ENCODE data around the gene ZSWIM5. TPM values are rescaled to one million over a fixed set of nuclear protein-coding genes. Genes with fewer than 3 reads are reported as not detected.

Gene ZSWIM5
- total RNA-seq, 1 experiment from 2014 or later, result 1.4 TPM

GRCh38 chr1:45012639-45013278, 193.6 kb downstream of the ZSWIM5 start:
- ChIA-PET CTCF (interaction anchor here (0.6 to 3.2 kb wide), 4 partner anchors 212 to 291 kb away, joined by 3 to 28 read pairs (median 4); no protein-coding TSS in a partner anchor), POLR2A (ENCODE audit: unreplicated experiment) (interaction anchor here (0.6 to 1.7 kb wide), 6 partner anchors 88 to 535 kb away, joined by 3 to 52 read pairs (median 7); partner anchors contain the start of gene PLK3)
- Histone ChIP-seq H4K20me1 (ENCODE audit: low read length) (no peaks in the 10 kb centered on the region), H3K9me3 (ENCODE audit: low read length) (no peaks in the 10 kb centered on the region), H3K9me2 (replicated peaks; ENCODE audit: low read length) (no peaks in the 10 kb centered on the region), H3F3A (ENCODE audit: low read length, unreplicated experiment) (no peaks in the 10 kb centered on the region), H3K36me3 (ENCODE audit: low read depth, low read length) (peaks cover 8% of the 10 kb centered on the region), H3K27me3 (ENCODE audit: low read length) (no peaks in the 10 kb centered on the region), H3K9ac (ENCODE audit: low read length) (peak overlapping the region; percentile 70), H3K4me1 (ENCODE audit: insufficient read depth, low read length) (peaks cover 22% of the 10 kb centered on the region), H3K4me2 (ENCODE audit: low read length) (peak overlapping the region; percentile 98), H2AFZ (ENCODE audit: low read length) (peak overlapping the region; percentile 96), H3K27ac (ENCODE audit: low read length) (peak overlapping the region; percentile 37), H3K4me3 (ENCODE audit: low read length) (peak overlapping the region; percentile 93), H3K79me2 (ENCODE audit: low read length) (peaks cover 27% of the 10 kb centered on the region)
- DNase-seq (peak; percentile 69), ATAC-seq (peak; percentile 55)
- BruUV-seq (replicated peaks), result no TSS peak
- TF ChIP-seq, protein P1, sequence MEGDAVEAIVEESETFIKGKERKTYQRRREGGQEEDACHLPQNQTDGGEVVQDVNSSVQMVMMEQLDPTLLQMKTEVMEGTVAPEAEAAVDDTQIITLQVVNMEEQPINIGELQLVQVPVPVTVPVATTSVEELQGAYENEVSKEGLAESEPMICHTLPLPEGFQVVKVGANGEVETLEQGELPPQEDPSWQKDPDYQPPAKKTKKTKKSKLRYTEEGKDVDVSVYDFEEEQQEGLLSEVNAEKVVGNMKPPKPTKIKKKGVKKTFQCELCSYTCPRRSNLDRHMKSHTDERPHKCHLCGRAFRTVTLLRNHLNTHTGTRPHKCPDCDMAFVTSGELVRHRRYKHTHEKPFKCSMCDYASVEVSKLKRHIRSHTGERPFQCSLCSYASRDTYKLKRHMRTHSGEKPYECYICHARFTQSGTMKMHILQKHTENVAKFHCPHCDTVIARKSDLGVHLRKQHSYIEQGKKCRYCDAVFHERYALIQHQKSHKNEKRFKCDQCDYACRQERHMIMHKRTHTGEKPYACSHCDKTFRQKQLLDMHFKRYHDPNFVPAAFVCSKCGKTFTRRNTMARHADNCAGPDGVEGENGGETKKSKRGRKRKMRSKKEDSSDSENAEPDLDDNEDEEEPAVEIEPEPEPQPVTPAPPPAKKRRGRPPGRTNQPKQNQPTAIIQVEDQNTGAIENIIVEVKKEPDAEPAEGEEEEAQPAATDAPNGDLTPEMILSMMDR (conservative IDR thresholded peaks at IDR 0.05; ENCODE audit: low read depth, low read length), result no peak
- TF ChIP-seq EZH2phosphoT487 (IDR thresholded peaks at IDR 0.05; ENCODE audit: borderline replicate concordance, low read length) (no peak), EZH2 (IDR thresholded peaks at IDR 0.05; ENCODE audit: low read length, unreplicated experiment) (no peak)
- intact Hi-C loops (cut with micrococcal nuclease), result loop anchor here (1.0 to 5.0 kb wide), 7 partner anchors 85 to 479 kb away; partner anchors contain the start of genes MUTYH, TESK2 and TOE1

GRCh38 chr1:45011837-45012638, 194.4 kb downstream of the ZSWIM5 start, which contains the start of gene UROD:
Gene UROD, plus strand, starts transcription at chr1:45012254. Its CDS starts 12 bp downstream, at chr1:45012266.
- peaks cover 22% of the 10 kb centered on the region for H3K4me1 ChIP-seq (ENCODE audit: insufficient read depth, low read length)
- H3K4me2 ChIP-seq (ENCODE audit: low read length), result peak within 1 kb of the TSS; percentile 98
- TSS peak; percentile 68 for BruUV-seq (replicated peaks)
- peaks cover 10% of the 10 kb centered on the region for H3K36me3 ChIP-seq (ENCODE audit: low read depth, low read length)
- peak within 1 kb of the TSS; percentile 93 for H3K4me3 ChIP-seq (ENCODE audit: low read length)
- intact Hi-C loops (cut with micrococcal nuclease), result loop anchor here (1.0 to 5.0 kb wide), 9 partner anchors 26 to 479 kb away; partner anchors contain the start of genes EIF2B3, MUTYH, TESK2 and TOE1
- H3K27me3 ChIP-seq (ENCODE audit: low read length), result no peaks in the 10 kb centered on the region
- peak within 1 kb of the TSS; percentile 73 for H3K9ac ChIP-seq (ENCODE audit: low read length)
- no peaks in the 10 kb centered on the region for H3K9me2 ChIP-seq (replicated peaks; ENCODE audit: low read length)
- no peaks in the 10 kb centered on the region for H4K20me1 ChIP-seq (ENCODE audit: low read length)
- ATAC-seq (peak; percentile 69), DNase-seq (peak; percentile 96)
- peak within 1 kb of the TSS; percentile 37 for H3K27ac ChIP-seq (ENCODE audit: low read length)
- no peaks in the 10 kb centered on the region for H3F3A ChIP-seq (ENCODE audit: low read length, unreplicated experiment)
- peaks cover 27% of the 10 kb centered on the region for H3K79me2 ChIP-seq (ENCODE audit: low read length)
- peak within 1 kb of the TSS; percentile 96 for H2AFZ ChIP-seq (ENCODE audit: low read length)
- CTCF ChIA-PET, result interaction anchor here (0.7 to 3.2 kb wide), 2 partner anchors 211 to 291 kb away, joined by 3 to 28 read pairs; no protein-coding TSS in a partner anchor
- POLR2A ChIA-PET (ENCODE audit: unreplicated experiment), result interaction anchor here (0.6 to 1.7 kb wide), 6 partner anchors 87 to 536 kb away, joined by 3 to 52 read pairs (median 5); partner anchors contain the start of genes PLK3 and PRDX1
- H3K9me3 ChIP-seq (ENCODE audit: low read length), result no peaks in the 10 kb centered on the region
- TF ChIP-seq EZH2 (IDR thresholded peaks at IDR 0.05; ENCODE audit: low read length, unreplicated experiment), result no peak
- TF ChIP-seq, protein P1 (conservative IDR thresholded peaks at IDR 0.05; ENCODE audit: low read depth, low read length), result no peak
- no peak for TF ChIP-seq EZH2phosphoT487 (IDR thresholded peaks at IDR 0.05; ENCODE audit: borderline replicate concordance, low read length)

Data from PC-3 (cell line).